Suprapubic skin (tissue), 4 donors: ENCODE measurements around the gene TRIM7. TPM values are rescaled to one million over a fixed set of nuclear protein-coding genes. Genes with fewer than 3 reads are reported as not detected.
"Not testable (repeated sequence)": the region's sequence is repeated elsewhere in the genome, so short reads cannot be mapped to it uniquely, and the experiment has no call there.

Experiments used
- DNase-seq, 2 donors: peaks; one replicate each; pipeline ENCODE4 v3.0.0-alpha.2; 2019; ENCODE audit warnings: low spot score in 2 of 2
- H3K27ac ChIP-seq: fragments of 200-600 bp; sonication (generic); one replicate; pipeline ENCODE4 v1.5.1; 2019
- H3K27me3 ChIP-seq: fragments of 200-600 bp; sonication (generic); one replicate; pipeline ENCODE4 v1.5.1; 2019
- H3K36me3 ChIP-seq: fragments of 200-600 bp; sonication (generic); one replicate; pipeline ENCODE4 v1.5.1; 2019
- H3K4me1 ChIP-seq: fragments of 200-600 bp; sonication (generic); one replicate; pipeline ENCODE4 v1.5.1; 2019
- H3K4me3 ChIP-seq: fragments of 200-600 bp; sonication (generic); one replicate; pipeline ENCODE4 v1.5.1; 2019; ENCODE audit warnings: mild to moderate bottlenecking
- H3K9me3 ChIP-seq: fragments of 200-600 bp; sonication (generic); one replicate; pipeline ENCODE4 v1.5.1; 2019
- CTCF ChIP-seq, 2 donors: fragments of 200-600 bp in 1 of 2; fragments of 450-650 bp in 1 of 2; sonication (generic) in 1 of 2; IDR thresholded peaks; one replicate each; pipeline ENCODE4 v1.5.1; 2016 to 2019; ENCODE audit warnings: antibody characterized with exemption in 2 of 2, mild to moderate bottlenecking in 1 of 2, moderate library complexity in 1 of 2
- EP300 ChIP-seq: sonication (generic); formaldehyde crosslinking; IDR thresholded peaks from one replicate; pipeline ENCODE4 v1.6.1; 2017; ENCODE audit warnings: antibody characterized with exemption
- POLR2A ChIP-seq, 2 donors: fragments of 450-650 bp; IDR thresholded peaks; one replicate each; pipeline ENCODE4 v1.6.1; 2017; ENCODE audit warnings: antibody characterized with exemption in 2 of 2, mild to moderate bottlenecking in 2 of 2, moderate library complexity in 2 of 2
- POLR2AphosphoS5 ChIP-seq, 3 donors: sonication (generic); formaldehyde crosslinking; IDR thresholded peaks; one replicate each; pipeline ENCODE4 v1.6.1; 2017; ENCODE audit warnings: antibody characterized with exemption in 3 of 3
- WGBS: methylation state at CpG from one replicate; pipeline ENCODE4 v1.1.5; 2018; 5-methylcytosine and 5-hydroxymethylcytosine counted together
- total RNA-seq, 4 donors: library from RNA; depleted of rRNA; stranded (reverse); fragments of >200 nt; gene quantifications; one replicate each; pipeline ENCODE4 v1.1.0, GENCODE V29; 2016

The TRIM7 gene
- total RNA-seq, 4 donors from 2014 or later = 52.0 to 79.0 (median 69.4) TPM

- Histone ChIP-seq H3K27ac (no peak overlapping the region), H3K4me1 (peaks cover 15% of the 10 kb centered on the region), H3K9me3 (no peaks in the 10 kb centered on the region), H3K36me3 (no peaks in the 10 kb centered on the region), H3K27me3 (no peaks in the 10 kb centered on the region), H3K4me3 (no peak overlapping the region)
- WGBS = 59% methylated on average over 12 of the region's 12 CpGs
- no peak for DNase-seq
- no peak for TF ChIP-seq CTCF (IDR thresholded peaks at IDR 0.05)
- no peak for TF ChIP-seq EP300
Observed at GRCh38 chr5:181182651-181183050, 22.3 kb downstream of the TRIM7 start.

DNA sequence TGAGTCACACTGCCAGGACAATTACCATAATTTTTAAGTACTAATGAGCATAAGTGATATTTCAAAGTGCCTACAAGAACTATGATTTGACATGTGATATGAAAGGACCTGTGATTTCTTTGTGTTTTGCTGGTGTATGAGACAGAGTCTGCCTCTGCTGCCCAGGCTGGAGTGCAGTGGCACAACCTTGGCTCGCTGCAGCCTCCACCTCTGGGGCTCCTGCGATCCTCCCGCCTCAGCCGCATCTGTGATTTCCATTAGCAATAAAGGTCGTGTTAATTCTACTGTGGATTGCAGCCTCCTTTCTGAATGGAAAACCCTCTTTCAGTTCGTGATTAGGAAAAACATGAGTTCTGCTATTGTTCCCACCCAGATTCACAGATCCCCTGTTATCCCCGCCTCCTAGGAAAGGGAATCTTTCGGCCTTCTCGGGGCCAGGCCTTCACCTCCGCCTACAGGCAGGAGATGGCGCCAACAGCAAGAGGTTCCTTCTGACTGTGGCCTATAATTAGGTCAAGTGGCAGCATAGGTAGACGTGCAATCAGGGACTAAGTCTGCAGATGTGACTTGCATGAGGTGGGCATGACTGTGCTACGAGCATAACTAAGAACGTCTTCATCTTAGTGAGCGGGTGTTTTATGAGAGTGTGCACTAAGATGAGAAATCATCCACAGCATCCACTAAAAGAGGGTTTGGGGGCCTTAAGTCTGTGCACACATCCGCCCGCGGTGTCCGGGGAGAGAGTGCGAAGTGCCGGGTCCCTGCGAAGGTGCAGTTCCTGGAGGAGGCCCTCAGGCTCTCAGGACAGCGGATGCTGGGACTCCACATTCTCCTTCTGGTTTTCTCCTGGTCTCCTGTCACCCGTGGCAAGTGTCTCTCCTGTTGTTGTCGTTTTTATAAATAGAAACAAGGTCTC lies 23.1 kb downstream of the TRIM7 start:
- no peaks in the 10 kb centered on the region for H3K36me3 ChIP-seq
- no peak for DNase-seq
- peaks cover 1% of the 10 kb centered on the region for H3K27me3 ChIP-seq
- no peak overlapping the region for H3K4me3 ChIP-seq
- no peak for TF ChIP-seq EP300
- TF ChIP-seq POLR2A (IDR thresholded peaks at IDR 0.05) = no peak
- TF ChIP-seq POLR2AphosphoS5 (IDR thresholded peaks at IDR 0.05) = no peak
- TF ChIP-seq CTCF (IDR thresholded peaks at IDR 0.05) = peak; percentile 68 to 77
- WGBS = 44% methylated on average over 20 of the region's 25 CpGs
- H3K27ac ChIP-seq = no peak overlapping the region
- no peaks in the 10 kb centered on the region for H3K9me3 ChIP-seq
- H3K4me1 ChIP-seq = peaks cover 11% of the 10 kb centered on the region

DNA sequence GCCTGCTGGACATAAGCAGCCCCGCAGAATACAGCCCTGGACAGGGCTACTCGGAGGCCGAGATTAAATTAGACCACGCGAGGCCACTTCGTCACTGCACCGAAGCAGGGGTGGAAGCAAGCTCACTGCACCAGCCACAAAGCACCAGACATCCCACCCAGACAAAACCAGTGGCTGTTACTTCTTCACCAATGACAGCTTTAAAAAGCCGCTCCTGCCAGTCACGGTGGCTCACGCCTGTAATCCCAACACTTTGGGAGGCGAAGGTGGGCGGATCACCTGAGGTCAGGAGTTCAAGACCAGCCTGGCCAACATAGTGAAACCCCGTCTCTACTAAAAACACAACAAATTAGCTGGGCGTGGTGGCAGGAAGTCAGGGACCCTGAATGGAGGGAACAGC lies 27.4 kb downstream of the TRIM7 start:
- H3K27me3 ChIP-seq = peaks cover 44% of the 10 kb centered on the region
- H3K9me3 ChIP-seq, H3K4me3 ChIP-seq, DNase-seq, H3K27ac ChIP-seq, H3K36me3 ChIP-seq, H3K4me1 ChIP-seq: not testable (repeated sequence)
- 68% methylated on average over 14 of the region's 14 CpGs for WGBS

GRCh38 chr5:181176254-181176952 lies 28.6 kb downstream of the TRIM7 start:
- H3K4me3 ChIP-seq = no peak overlapping the region
- no peaks in the 10 kb centered on the region for H3K36me3 ChIP-seq
- no peaks in the 10 kb centered on the region for H3K4me1 ChIP-seq
- 61% methylated on average over 3 of the region's 3 CpGs for WGBS
- no peak for TF ChIP-seq CTCF (IDR thresholded peaks at IDR 0.05)
- TF ChIP-seq POLR2AphosphoS5 (IDR thresholded peaks at IDR 0.05) = no peak
- no peak for TF ChIP-seq EP300
- TF ChIP-seq POLR2A (IDR thresholded peaks at IDR 0.05) = no peak
- DNase-seq = no peak
- no peak overlapping the region for H3K27ac ChIP-seq
- peaks cover 55% of the 10 kb centered on the region for H3K27me3 ChIP-seq
- H3K9me3 ChIP-seq = no peaks in the 10 kb centered on the region

DNA sequence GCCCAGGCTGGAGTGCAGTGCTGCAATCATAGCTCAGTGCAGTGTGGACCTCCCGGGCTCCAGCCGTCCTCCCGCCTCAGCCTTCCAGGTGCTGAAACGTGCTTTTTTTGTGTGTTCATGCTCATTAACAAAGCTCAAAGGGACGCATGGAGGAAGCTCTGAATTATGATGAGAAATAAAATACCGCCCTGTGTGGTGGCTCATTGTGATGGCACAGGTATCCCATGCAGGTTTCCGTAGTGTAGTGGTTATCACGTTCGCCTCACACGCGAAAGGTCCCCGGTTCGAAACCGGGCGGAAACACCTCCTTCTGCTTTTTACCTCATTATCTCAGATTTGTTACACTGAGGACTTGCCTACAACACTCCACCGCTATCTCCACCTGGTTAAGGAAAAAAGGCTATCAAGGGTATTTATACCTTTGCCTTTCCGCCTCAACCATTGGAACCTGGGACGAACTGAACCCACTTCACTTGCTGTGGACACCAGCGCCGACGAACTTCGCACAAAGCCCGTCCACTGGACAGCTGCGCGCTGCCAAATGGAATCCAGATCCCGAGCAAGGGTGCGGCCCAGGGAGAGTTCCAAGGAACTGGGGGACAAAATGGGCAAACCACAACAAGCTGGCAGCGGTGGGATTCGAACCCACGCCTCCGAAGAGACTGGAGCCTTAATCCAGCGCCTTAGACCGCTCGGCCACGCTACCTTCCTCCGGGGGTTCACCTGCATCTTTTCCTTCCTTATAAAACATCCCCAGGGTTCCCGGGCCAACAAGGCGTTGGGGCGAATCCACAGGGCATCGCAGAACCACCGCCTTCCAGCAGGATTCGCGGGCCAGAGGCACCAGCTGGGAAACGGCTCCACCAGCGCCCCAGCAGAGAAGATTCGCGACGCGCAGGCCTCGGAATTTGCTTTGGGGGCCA lies 31.3 kb downstream of the TRIM7 start:
- TF ChIP-seq POLR2AphosphoS5 (IDR thresholded peaks at IDR 0.05) (no peak), POLR2A (IDR thresholded peaks at IDR 0.05) (no peak), CTCF (IDR thresholded peaks at IDR 0.05) (no peak), EP300 (no peak)
- H3K36me3 ChIP-seq = no peaks in the 10 kb centered on the region
- WGBS = 7% methylated on average over 49 of the region's 50 CpGs
- no peak for DNase-seq
- H3K4me3 ChIP-seq = no peak overlapping the region
- H3K27me3 ChIP-seq = peaks cover 82% of the 10 kb centered on the region
- no peak overlapping the region for H3K27ac ChIP-seq
- H3K4me1 ChIP-seq = peaks cover 13% of the 10 kb centered on the region
- no peaks in the 10 kb centered on the region for H3K9me3 ChIP-seq
